ENCODE results near the gene ZNF135.

Gene ZNF135

DNA sequence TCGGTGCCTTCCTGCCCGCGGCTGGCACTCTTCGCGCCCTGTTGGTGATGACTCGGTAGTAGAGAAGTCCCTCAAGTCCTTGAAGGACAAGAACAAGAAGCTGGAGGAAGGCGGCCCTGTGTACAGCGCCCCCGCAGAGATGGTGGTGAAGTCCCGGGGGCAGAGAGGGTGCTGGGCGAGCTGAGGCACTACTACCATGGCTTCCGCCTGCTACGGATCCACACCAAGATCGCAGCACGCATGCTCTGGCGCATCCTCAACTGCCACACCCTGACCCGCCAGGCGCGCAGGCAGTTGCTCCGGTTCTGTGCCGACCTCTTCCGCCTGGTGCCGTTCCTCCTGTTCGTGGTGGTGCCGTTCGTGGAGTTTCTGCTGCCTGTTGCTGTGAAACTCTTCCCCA is 14.2 kb upstream of the ZNF135 start:
- Histone ChIP-seq H3K27ac (no peak overlapping the region), H3K4me3 (no peak overlapping the region)

DNA sequence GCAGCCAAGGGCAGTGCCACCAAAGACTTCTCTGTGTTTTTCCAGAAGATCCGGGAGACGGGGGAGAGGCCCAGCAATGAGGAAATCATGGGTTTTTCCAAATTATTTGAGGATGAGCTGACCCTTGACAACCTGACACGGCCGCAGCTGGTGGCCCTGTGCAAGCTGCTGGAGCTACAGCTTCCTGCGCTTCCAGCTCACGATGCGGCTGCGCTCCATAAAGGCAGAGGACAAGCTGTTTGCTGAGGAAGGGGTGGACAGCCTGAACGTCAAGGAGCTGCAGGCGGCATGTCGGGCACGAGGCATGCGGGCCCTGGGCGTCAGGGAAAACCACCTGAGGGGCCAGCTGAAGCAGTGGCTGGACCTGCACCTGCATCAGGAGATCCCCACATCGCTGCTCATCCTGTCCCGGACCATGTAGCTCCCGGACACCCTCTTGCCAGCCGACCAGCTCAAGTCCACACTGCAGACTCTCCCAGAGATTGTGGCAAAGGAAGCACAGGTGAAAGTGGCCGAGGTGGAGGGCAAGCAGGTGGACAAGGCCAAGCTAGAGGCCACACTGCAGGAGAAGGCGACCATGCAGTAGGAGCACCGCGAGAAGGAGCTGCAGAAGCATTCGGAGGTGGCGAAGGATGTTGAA is 13.6 kb upstream of the ZNF135 start:
- Histone ChIP-seq H3K27ac (no peak overlapping the region), H3K4me3 (no peak overlapping the region)

DNA sequence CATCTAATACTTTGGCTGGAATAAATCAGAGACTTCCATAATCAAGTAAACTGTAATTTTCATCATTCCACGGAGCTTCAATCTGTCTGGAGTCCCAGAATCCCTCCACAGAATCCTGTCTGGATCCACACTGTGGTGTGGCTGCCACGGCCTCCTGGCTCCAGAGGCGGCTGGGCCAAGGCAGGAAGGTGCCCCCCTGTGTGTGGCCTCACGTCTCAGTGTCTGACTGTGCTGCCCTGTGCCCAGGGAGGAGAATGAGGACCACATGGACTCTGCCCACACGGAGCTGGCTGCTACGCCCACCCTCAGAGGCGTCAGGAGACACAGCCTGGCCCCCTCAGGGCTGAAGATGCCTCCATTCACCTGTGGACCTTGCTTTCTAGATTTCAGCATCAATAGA is 12.2 kb upstream of the ZNF135 start:
- Histone ChIP-seq H3K27ac (no peak overlapping the region), H3K4me3 (no peak overlapping the region)

DNA sequence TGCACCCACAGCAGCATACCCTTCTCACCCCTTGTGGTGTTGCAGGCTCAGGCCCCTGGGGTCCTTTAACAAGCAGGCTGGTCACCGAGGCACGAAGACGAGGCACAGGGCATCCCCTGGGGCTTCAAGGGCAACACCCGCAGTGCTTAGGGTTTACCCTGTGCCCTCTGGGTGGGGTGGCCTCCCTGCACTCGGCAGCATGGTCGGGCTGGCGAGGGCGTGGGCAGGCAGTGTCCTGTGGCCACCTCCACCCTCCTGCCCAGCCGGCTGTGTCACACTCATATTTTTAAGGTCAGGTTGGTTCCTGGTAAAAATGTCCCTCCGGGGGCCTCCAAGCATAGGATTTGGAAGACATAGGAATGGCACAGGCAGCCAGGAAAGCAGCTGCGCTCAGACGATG is 11.4 kb upstream of the ZNF135 start:
- H3K27ac ChIP-seq, result no peak overlapping the region
- H3K4me3 ChIP-seq, result no peak overlapping the region

DNA sequence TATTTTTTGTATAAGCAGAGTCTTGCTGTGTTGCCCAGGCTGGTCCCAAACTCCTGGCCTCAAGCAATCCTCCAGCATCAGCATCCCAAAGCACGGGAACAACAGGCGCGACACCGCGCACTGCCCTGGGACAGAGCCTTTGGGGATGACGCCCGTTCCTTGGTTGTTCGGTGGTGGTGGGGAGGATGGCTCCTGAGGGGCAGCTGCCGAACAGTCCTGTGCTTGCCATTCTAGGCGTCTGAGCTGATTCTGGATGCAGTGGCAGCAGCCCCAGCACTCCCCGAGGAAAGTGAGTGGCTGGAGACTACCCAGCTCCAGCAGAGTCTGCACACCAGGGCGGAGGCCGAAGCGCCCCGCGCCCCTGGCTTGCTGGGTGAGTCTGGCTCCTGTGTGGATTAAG is 6.8 kb upstream of the ZNF135 start:
- H3K27ac ChIP-seq, result no peak overlapping the region
- H3K4me3 ChIP-seq, result no peak overlapping the region

- H3K4me3 ChIP-seq, result no peak overlapping the region
- no peak overlapping the region for H3K27ac ChIP-seq
These were observed 5.5 kb upstream of the ZNF135 start for GRCh38 chr19:58053480-58054156.

- Histone ChIP-seq H3K27ac (peak overlapping the region in 3 of 21 experiments; percentile 18 to 50 (median 50)), H3K4me3 (peak overlapping the region in 4 of 7 experiments; percentile 6 to 26 (median 16))
These were observed 3.9 kb upstream of the ZNF135 start for GRCh38 chr19:58054901-58055874.

DNA sequence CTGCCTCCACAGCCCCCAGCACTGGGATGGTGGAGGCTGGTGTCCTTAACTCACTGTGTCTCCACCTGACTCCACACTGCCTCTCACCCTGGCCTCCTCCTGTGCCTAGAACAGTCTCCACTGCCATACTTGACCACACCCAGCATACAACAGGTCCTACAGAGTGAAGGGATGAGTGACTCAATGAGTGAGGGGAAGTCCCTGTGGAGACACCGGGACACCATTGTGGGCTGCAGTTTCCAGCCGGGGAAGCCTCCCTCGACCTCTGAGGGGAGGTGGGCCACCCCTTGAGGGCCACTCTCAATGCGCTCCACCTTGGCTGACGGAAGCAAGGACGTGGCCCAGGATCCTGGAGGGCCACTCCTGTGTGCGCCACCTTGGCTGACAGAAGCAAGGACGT is 2.8 kb upstream of the ZNF135 start:
- no peak overlapping the region for H3K27ac ChIP-seq
- H3K4me3 ChIP-seq, result no peak overlapping the region

DNA sequence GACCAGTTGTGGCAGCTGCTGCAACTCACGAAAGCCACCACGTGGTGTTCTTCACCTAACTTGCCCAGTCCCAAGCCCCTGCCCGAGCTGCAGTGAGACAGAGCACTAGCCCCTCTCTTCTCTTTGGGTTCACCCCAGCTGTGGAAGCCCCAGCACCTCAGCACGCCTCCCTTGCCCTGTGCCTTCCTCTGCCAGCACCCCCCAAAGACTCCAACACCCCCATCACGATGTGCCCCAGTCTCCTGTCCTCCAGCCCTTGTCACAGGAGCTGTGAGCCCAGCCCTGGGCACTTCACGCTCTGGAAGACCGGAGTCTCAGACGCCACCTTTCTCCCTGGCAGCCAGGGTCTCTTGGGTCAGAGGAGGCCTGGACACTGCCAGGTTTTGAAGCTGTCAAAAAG is 2.2 kb upstream of the ZNF135 start:
- Histone ChIP-seq H3K4me3 (no peak overlapping the region), H3K27ac (no peak overlapping the region)

GRCh38 chr19:58058467-58058866 is 615 bp upstream of the ZNF135 start:
- Histone ChIP-seq H3K4me3 (peak overlapping the region in 1 of 7 experiments; percentile 63), H3K27ac (peak overlapping the region in 14 of 21 experiments; percentile 67 to 94 (median 90))

GRCh38 chr19:58059671-58060078 is 593 bp downstream of the ZNF135 start:
- H3K4me3 ChIP-seq, result peak overlapping the region; percentile 26 to 63 (median 51)
- peak overlapping the region in 20 of 21 experiments; percentile 47 to 94 (median 88) for H3K27ac ChIP-seq

DNA sequence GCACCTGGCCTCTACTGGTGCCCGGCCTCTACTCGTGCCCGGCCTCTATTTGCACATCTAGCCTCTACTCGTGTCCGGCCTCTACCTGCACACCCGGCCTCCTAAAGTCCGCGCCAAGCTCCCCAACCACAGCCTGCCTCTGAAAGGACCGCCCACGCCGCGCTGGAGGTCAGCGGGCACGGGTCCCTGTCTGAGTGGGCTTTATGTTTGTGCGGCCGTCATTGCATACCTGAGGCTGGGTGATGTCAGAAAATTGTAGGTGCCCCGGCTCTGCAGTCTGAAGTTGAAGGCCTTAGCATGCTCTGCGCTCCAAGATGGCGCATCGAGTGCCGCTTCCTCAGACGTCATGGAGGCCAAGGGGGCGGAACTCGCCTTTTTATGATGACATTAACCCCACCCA is 1.1 kb downstream of the ZNF135 start:
- Histone ChIP-seq H3K27ac (no peak overlapping the region), H3K4me3 (peak overlapping the region in 3 of 7 experiments; percentile 55 to 63 (median 55))

- H3K27ac ChIP-seq, result no peak overlapping the region
- no peak overlapping the region for H3K4me3 ChIP-seq
These were observed 4.6 kb downstream of the ZNF135 start for GRCh38 chr19:58063712-58064111.

DNA sequence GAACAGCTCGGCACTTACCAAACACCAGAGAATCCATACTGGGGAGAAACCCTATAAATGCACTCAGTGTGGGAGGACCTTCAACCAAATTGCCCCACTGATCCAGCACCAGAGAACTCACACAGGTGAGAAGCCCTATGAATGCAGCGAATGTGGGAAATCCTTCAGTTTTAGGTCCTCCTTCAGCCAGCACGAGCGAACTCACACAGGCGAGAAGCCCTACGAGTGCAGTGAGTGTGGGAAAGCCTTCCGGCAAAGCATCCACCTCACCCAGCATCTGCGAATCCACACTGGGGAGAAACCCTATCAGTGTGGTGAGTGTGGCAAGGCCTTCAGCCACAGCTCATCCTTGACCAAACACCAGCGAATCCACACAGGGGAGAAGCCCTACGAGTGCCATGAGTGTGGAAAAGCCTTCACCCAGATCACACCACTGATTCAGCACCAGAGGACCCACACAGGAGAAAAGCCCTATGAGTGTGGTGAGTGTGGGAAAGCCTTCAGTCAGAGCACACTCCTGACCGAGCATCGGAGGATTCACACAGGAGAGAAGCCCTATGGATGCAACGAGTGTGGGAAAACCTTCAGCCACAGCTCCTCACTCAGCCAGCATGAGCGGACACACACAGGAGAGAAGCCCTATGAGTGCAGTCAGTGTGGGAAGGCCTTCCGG is 8.3 kb downstream of the ZNF135 start:
- Histone ChIP-seq H3K4me3 (no peak overlapping the region), H3K27ac (no peak overlapping the region)

DNA sequence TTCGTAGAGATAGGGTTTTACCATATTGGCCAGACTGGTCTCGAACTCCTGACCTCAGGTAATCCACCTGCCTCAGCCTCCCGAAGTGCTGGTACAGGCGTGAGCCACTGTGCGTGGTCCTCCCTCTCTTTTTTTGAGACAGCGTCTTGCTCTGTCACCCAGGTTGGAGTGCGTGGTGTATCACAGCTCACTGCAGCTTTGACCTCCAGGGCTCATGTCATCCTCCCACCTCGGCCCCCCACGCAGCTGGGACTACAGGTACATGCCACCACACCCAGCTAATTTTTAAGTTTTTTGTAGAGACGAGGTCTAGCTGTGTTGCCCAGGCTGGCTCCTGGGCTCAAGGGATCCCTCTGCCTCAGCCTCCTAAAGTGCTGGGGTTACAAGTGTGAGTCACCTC is 20.7 kb downstream of the ZNF135 start:
- Histone ChIP-seq H3K27ac (no peak overlapping the region), H3K4me3 (no peak overlapping the region)

- Histone ChIP-seq H3K27ac (no peak overlapping the region), H3K4me3 (no peak overlapping the region)
These were observed 23.9 kb downstream of the ZNF135 start for GRCh38 chr19:58083021-58083420.

DNA sequence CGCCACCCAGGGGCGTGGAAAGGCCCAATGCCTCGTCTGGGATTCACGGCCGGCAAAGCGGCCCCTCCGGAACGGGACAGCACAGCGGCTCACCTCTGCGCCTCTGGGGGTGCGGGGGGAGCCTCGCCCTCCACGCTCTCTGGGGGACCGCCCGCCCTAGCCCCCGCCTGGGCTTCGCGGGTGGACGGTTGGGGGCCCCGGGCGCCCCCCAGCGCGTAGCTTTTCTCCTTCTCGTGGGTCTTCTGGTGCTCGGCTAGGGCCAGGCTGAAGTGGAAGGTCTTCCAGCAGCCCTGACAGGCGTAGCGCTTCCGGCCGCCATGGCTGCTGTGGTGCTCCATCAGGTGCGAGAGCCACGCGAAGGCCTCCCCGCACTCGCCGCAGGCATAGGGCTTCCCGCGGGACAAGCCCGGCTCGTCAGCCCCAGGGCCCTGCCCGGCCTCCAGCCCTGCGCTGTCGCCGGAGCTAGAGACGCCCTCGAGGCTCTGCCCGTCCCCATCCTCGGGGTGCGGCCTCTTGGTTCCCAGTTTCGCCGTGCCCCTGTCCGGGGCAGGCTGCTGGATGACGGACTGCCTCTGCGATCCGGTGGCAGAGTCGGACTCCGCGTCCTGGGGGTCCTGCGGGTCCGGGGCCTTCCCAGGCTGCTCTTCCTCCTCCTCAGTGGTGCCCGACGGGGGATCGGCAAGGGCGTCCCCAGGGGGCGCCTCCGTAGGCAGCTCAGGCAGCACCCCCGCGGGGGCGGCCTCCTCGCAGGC is 25.7 kb downstream of the ZNF135 start:
- Histone ChIP-seq H3K27ac (no peak overlapping the region), H3K4me3 (no peak overlapping the region)

- Histone ChIP-seq H3K27ac (no peak overlapping the region), H3K4me3 (no peak overlapping the region)
These were observed 26.3 kb downstream of the ZNF135 start for GRCh38 chr19:58085348-58085875.

Measured in skin epidermis (tissue), 12 donors.